Measurements from ENCODE around the gene YRDC.

DNA sequence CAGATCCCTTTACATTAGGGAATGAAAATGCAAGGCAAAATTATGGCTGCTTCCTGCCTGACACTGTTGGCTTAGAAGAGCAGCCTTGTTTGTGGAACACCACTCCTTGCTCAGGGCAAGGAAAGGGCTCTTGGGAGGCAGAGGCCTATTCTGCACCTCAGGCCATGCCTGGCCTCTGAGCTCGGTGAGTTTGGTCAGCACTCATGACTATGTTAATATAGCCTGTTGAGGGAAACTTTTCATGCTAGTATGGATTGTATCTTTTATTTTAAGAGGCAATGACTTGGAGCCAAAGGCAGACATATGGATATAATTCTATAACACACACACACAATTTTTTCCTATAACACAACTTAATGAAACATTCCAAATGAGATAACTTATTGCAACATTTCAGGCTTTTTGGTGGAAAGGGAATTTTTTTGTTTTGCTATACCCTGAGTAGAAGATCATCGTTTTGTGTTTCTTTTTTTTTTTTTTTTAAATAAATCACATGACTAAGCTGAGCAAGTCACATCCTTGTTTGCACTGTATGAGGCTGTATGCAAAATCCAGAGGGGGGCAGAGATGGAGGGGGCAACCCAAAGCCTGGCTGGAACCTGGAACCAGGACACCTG is 5.6 kb upstream of the YRDC start:
- TF ChIP-seq, protein P1, sequence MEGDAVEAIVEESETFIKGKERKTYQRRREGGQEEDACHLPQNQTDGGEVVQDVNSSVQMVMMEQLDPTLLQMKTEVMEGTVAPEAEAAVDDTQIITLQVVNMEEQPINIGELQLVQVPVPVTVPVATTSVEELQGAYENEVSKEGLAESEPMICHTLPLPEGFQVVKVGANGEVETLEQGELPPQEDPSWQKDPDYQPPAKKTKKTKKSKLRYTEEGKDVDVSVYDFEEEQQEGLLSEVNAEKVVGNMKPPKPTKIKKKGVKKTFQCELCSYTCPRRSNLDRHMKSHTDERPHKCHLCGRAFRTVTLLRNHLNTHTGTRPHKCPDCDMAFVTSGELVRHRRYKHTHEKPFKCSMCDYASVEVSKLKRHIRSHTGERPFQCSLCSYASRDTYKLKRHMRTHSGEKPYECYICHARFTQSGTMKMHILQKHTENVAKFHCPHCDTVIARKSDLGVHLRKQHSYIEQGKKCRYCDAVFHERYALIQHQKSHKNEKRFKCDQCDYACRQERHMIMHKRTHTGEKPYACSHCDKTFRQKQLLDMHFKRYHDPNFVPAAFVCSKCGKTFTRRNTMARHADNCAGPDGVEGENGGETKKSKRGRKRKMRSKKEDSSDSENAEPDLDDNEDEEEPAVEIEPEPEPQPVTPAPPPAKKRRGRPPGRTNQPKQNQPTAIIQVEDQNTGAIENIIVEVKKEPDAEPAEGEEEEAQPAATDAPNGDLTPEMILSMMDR (conservative IDR thresholded peaks at IDR 0.05; ENCODE audit: low read depth, low read length) = no peak
- TF ChIP-seq EZH2 (IDR thresholded peaks at IDR 0.05; ENCODE audit: low read length, unreplicated experiment) = no peak
- TF ChIP-seq EZH2phosphoT487 (IDR thresholded peaks at IDR 0.05; ENCODE audit: borderline replicate concordance, low read length) = no peak

Data from PC-3 (cell line).